Thoracic aorta (tissue), 2 donors: ENCODE measurements around the gene BCKDK. TPM values are rescaled to one million over a fixed set of nuclear protein-coding genes. Genes with fewer than 3 reads are reported as not detected.
"Not testable (repeated sequence)": the region's sequence is repeated elsewhere in the genome, so short reads cannot be mapped to it uniquely, and the experiment has no call there.

Source experiments
- ATAC-seq: fragments of 150-250 bp; one replicate; pipeline ENCODE4 v1.8.0; 2017; ENCODE audit warnings: low read depth; ENCODE audit not compliant: insufficient number of reproducible peaks, low FRiP score
- DNase-seq: peaks from one replicate; pipeline ENCODE4 v3.0.0-alpha.2; 2020; ENCODE audit warnings: low spot score
- H3K27ac ChIP-seq, 2 donors: fragments of 200-600 bp; sonication (generic); 1 replicate in 1 of 2; 2 replicates in 1 of 2; pipeline ENCODE4 v1.5.1; 2016; ENCODE audit warnings: mild to moderate bottlenecking in 2 of 2, moderate library complexity in 2 of 2
- H3K27me3 ChIP-seq: fragments of 200-600 bp; sonication (generic); replicated peaks from 2 replicates; pipeline ENCODE4 v1.6.0; 2016; ENCODE audit warnings: mild to moderate bottlenecking; ENCODE audit not compliant: insufficient read depth
- H3K36me3 ChIP-seq: fragments of 200-600 bp; sonication (generic); one replicate; pipeline ENCODE4 v1.5.1; 2016
- H3K4me1 ChIP-seq, 2 donors: fragments of 200-600 bp; sonication (generic); 1 replicate in 1 of 2; 2 replicates in 1 of 2; pipeline versions ENCODE4 v1.5.1 to v1.6.0; 2016; ENCODE audit warnings: low read depth in 2 of 2, mild to moderate bottlenecking in 1 of 2; ENCODE audit not compliant: control insufficient read depth in 1 of 2
- H3K4me3 ChIP-seq: fragments of 200-600 bp; sonication (generic); 2 replicates; pipeline ENCODE4 v1.5.1; 2016; ENCODE audit warnings: mild to moderate bottlenecking
- H3K9me3 ChIP-seq: fragments of 200-600 bp; sonication (generic); 2 replicates; pipeline ENCODE4 v1.5.1; 2016
- CTCF ChIP-seq: fragments of 200-600 bp; sonication (generic); IDR thresholded peaks from one replicate; pipeline ENCODE4 v1.5.1; 2019; ENCODE audit warnings: antibody characterized with exemption
- total RNA-seq, 2 donors: library from RNA; depleted of rRNA; stranded (reverse); fragments of >200 nt; gene quantifications; one replicate each; pipeline versions ENCODE4 v1.1.0 to v1.2.3, GENCODE V29; 2016

Gene BCKDK
- total RNA-seq, 2 donors from 2014 or later = 35.1 to 58.5 TPM

- DNase-seq = no peak
- no peak overlapping the region for H3K4me3 ChIP-seq
- peaks cover 0 to 3% of the 10 kb centered on the region in 2 donors for H3K4me1 ChIP-seq
- H3K27ac ChIP-seq = no peak overlapping the region
- no peaks in the 10 kb centered on the region for H3K9me3 ChIP-seq
- peaks cover 37% of the 10 kb centered on the region for H3K36me3 ChIP-seq
- TF ChIP-seq CTCF = no peak
- H3K27me3 ChIP-seq = no peaks in the 10 kb centered on the region
- no peak for ATAC-seq
These were observed 24.9 kb downstream of the BCKDK start for GRCh38 chr16:31133046-31133501.

- ATAC-seq = no peak
- no peaks in the 10 kb centered on the region for H3K9me3 ChIP-seq
- DNase-seq = no peak
- TF ChIP-seq CTCF = no peak
- H3K4me1 ChIP-seq = peaks cover 8 to 13% of the 10 kb centered on the region in 2 donors
- H3K36me3 ChIP-seq = peaks cover 28% of the 10 kb centered on the region
- H3K27ac ChIP-seq = no peak overlapping the region
- no peaks in the 10 kb centered on the region for H3K27me3 ChIP-seq
- H3K4me3 ChIP-seq = no peak overlapping the region
These were observed 25.9 kb downstream of the BCKDK start for GRCh38 chr16:31134091-31134571.

GRCh38 chr16:31134625-31135534 lies 26.7 kb downstream of the BCKDK start:
- Histone ChIP-seq H3K4me1 (peaks cover 11 to 18% of the 10 kb centered on the region in 2 donors), H3K9me3 (no peaks in the 10 kb centered on the region), H3K27me3 (no peaks in the 10 kb centered on the region), H3K4me3 (no peak overlapping the region), H3K27ac (no peak overlapping the region), H3K36me3 (peaks cover 21% of the 10 kb centered on the region)
- ATAC-seq (no peak), DNase-seq (no peak)
- no peak for TF ChIP-seq CTCF

GRCh38 chr16:31135535-31136286 lies 27.5 kb downstream of the BCKDK start, which contains the start of gene PRSS8:
TSS of gene PRSS8 (minus strand) at chr16:31135727. CDS start at chr16:31135498, 229 bp downstream.
- ATAC-seq = no peak
- no peaks in the 10 kb centered on the region for H3K9me3 ChIP-seq
- peaks cover 15% of the 10 kb centered on the region for H3K36me3 ChIP-seq
- DNase-seq = no peak
- H3K4me1 ChIP-seq = peaks cover 11 to 19% of the 10 kb centered on the region in 2 donors
- no peak within 1 kb of the TSS for H3K27ac ChIP-seq
- no peak within 1 kb of the TSS for H3K4me3 ChIP-seq
- no peaks in the 10 kb centered on the region for H3K27me3 ChIP-seq
- no peak for TF ChIP-seq CTCF

- no peak overlapping the region for H3K27ac ChIP-seq
- H3K36me3 ChIP-seq = peaks cover 11% of the 10 kb centered on the region
- no peak for TF ChIP-seq CTCF
- no peak overlapping the region for H3K4me3 ChIP-seq
- peaks cover 11 to 23% of the 10 kb centered on the region in 2 donors for H3K4me1 ChIP-seq
- no peaks in the 10 kb centered on the region for H3K9me3 ChIP-seq
- ATAC-seq = no peak
- DNase-seq = no peak
- no peaks in the 10 kb centered on the region for H3K27me3 ChIP-seq
These were observed 28.1 kb downstream of the BCKDK start for GRCh38 chr16:31136287-31136662.

- not testable (repeated sequence) for H3K27ac ChIP-seq, ATAC-seq, H3K4me3 ChIP-seq, H3K9me3 ChIP-seq, H3K27me3 ChIP-seq, H3K36me3 ChIP-seq, DNase-seq
- H3K4me1 ChIP-seq = peaks cover 16 to 30% of the 10 kb centered on the region in 2 donors
These were observed 28.8 kb downstream of the BCKDK start for GRCh38 chr16:31136822-31137499.
